HG02885 (cell line): Measurements from ENCODE around the gene KMT2A.
"Not testable (repeated sequence)": the region's sequence is repeated elsewhere in the genome, so short reads cannot be mapped to it uniquely, and the experiment has no call there.

Experiments used
- ATAC-seq: cut with Tn5 transposase; IDR thresholded peaks from one replicate; pipeline ENCODE4 v1.9.1; 2021; ENCODE audit warnings: mild to moderate bottlenecking; ENCODE audit not compliant: unreplicated experiment, poor library complexity

The KMT2A gene

DNA sequence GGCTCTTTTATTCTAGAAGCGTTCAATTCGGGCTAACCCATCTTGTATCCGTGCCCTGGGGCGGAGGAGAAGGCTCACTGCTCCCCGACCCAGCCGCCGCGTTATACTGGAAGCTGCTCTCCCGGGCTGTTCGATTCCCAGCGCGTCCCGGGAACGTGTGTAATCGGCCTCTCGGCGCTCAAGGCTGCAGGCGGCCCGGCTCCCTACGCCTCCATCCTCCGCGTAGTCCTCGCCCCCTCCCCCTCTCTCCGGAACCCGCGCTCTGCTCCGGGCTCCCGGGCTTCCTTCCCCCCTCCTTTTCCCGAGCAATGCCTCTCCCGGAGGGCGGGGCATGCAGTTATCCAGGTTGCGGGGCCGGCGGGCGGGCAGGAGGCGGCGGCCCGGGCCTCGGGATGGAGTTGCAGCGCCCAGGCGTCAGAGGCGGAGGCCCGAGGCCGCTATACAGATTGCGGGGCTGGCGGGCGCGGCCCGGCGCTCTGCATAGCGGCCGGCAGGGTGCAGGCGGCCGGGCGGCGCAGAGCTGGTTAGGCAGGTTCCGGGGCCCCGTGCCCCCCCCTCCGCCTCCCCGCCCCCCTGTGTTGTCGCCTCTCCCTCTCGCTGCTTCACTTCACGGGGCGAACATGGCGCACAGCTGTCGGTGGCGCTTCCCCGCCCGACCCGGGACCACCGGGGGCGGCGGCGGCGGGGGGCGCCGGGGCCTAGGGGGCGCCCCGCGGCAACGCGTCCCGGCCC is at the start of gene KMT2A:
Gene KMT2A (plus strand): TSS at position 600 of the 732 bp plus-strand sequence. CDS start 21 bp downstream, at position 621.
- ATAC-seq, result peak; percentile 65

DNA sequence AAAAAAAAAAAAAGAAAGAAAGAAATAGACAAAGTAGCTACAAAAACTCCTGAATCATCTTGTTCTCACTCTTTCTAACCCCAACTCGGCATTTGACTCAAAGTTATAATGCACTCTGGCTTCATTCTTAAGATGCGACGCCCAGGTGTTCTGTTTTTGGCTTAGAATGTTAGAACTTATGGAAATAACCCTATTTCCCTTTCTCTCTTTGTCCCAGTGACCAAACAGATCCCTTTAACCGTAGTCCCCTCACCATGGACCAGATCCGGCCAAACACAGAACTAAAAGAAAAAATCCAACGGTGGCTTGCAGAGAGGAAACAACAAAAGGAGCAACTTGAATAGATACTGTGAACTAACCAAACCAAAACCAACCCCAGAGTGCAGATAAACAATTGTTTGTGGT is 40.2 kb upstream of the KMT2A start:
- ATAC-seq, result no peak

DNA sequence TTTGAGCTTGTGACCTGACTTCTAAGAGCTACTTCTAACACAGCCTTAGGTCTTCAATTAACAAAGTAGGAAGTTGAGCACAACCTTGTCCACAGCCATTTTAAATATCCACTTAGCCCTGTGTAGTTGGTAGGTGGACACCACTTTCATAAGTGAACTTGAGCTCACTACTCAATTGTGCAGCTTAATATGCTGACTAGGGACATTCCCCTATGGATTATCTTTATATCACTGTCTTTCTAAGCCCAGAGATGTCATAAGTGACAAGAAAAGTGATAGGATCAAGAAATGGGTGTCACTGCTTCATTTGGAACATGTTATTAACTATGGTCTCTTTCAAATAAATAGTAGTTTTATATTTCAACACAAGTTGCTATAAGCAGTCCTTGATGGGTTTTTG is 38.8 kb upstream of the KMT2A start:
- no peak for ATAC-seq

DNA sequence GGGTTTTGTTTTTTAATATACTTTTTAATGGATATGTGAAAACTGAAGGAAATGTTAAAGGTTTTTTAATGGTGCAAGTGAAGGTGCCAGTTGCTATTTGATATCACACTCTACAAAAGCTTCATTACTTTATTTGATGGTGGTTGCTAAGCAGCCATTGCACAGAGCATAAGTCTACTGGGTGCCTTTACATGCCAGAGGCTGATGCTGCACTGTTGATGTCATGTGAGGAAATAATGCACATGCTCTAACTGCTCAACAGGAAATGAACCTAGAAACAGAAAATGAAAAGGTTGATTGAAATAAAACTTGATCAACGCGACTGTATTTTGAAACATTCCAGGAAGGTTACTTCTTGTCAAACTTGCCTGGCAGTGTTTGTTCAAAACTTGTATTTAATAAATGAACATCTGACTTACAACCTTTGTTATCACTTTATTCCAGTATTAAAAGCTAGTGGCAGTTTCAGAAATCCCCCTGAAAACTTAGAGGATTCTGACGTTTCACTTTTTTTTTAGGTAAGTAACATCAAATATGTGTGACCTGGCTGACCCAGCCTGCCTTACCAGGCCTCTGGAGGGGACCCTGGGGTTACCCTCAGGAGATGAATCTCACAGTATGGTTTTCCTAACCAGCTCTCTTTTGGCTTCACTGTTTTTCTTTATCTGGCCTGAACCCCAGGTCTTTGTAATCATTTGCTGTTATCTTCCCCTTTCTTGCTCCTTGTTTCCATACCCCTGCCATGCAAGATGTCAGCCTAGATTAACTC is 37.3 kb upstream of the KMT2A start:
- no peak for ATAC-seq

DNA sequence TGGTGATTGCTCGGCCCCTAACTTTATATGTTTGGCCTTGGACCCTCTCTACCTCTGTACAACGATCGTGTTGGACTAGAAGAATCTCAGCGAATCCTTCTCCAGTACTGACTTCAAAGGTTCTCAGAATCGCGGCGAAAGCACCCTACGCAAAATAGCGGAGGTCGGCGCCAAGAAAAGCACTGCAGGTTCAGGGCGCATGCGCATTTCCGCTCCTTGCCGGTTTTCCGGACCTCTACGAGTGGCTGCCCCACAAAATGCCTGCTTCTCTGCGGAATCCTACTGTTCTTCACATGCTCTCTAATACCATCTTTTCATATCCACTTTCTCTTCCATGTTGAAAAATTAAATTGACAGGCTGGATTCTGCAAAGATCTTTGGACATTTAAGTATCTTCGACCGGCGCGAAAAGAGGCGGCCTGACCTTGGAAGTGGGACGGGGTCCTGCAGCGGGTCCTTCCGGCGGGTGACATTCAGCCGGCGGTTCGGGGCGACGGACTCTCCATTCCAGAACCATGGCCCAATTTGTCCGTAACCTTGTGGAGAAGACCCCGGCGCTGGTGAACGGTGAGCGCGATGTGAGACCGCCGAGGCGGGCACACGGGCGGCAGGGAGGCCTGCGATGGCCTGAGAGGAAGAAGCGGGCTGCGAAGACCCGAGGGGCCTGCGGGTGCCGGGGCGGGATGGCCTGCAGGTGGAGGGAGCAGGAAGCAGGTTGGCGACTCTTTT is 35.0 kb upstream of the KMT2A start, which contains the start of gene ATP5MG:
Gene ATP5MG (plus strand): TSS at position 456 of the 729 bp plus-strand sequence. CDS start 60 bp downstream, at position 516.
- ATAC-seq, result peak; percentile 68

DNA sequence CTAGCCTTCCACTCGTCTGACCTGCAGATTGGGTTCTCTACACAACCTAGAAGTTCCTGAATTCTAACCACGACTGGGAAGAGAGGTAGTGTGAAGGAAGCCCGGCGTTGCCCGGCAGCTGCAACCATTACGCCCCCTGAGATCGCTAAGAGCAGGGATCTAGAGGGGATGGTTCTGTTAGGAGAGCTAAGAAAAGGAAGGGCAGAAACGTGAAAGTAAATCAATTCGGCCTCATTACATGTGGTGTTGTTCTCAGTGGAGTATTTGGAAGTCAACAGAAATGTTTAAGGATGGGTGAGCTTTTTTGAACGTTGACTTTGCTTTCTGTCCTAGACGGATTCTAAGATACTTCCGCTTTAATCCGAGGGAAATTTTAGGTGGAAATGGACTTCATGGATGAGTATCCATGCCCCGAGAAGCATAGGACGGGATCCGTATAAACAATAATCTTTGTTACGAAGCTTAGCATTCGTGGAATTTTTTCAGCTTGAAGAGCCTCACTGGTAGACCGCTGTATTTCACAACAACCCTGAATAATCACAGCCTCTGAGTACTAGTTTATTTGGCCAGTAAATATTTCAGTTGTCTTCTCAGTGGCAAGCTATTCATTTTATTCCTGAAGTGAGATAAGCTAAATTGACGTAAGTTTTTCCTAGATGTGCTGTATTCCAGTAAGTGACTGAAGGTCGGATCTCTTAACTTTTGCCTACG is 34.3 kb upstream of the KMT2A start:
- ATAC-seq, result peak; percentile 26

DNA sequence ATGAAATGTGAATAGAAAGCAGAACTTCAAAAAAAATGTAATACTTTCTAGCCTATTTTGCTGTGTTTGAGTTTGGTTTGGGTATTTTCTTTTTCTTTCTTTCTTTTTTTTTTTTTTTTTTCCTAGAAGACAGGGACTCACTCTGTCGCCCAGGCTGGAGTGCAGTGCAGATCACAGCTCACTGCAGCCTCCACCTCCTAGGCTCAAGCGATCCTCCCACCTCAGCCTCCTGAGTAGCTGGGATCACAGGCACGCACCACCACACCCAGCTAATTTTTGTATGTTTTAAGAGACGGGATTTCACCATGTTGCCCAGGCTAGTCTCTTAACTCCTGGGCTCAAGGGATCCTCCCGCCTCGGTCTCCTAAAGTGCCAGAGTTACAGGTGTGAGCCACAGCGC is 33.7 kb upstream of the KMT2A start:
- ATAC-seq, result not testable (repeated sequence)

DNA sequence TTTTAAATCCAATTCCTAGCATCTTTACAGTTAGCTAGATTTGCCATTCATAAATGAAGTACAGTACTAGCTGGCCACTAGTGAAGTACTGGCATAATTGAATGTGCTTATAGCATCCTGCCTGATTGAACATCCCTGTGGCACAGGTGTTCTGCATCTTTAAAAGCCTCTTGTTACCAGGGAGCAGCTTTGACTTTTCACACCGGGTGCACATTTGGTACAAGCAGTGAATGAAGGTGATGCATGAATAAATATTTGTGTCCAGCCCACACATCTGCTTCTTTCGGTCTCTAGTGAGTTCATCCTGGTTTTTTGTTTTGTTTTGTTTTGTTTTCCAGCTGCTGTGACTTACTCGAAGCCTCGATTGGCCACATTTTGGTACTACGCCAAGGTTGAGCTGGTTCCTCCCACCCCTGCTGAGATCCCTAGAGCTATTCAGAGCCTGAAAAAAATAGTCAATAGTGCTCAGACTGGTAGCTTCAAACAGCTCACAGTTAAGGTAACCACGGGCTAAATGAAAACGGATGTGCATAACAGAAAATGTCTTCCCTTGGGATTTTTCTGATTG is 29.6 kb upstream of the KMT2A start:
- ATAC-seq, result no peak

DNA sequence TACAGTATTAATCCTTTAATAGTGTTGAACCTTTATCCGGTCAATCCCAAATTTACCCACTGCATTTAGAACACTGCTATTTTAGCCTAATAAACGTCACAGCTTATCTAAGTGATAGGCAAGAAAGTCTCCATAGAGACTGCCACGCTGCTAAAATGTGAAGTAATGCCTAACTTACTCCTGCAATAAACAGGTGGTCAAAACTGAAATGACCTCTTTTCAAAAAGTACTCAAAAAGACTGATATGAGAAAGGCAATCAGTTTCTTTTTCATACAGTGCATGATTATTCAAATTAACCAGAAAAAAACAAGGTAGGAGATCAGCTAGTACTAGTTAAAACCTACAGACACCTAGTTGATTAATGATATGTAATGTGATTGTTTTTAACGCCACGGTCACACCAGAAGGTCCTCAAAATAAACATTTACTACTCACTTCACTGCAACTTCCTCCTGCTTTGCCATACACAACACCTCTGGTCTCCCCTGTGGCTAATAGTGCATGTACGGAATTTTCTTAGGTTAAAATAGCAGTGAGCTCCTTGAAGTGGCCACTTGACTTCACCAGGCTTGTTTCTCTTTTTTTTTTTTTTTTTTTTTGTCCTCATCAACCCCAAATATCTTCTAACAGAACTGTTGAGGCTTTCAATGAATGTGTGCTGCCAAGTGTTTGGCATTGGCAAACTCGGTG is 26.1 kb upstream of the KMT2A start:
- ATAC-seq, result no peak

DNA sequence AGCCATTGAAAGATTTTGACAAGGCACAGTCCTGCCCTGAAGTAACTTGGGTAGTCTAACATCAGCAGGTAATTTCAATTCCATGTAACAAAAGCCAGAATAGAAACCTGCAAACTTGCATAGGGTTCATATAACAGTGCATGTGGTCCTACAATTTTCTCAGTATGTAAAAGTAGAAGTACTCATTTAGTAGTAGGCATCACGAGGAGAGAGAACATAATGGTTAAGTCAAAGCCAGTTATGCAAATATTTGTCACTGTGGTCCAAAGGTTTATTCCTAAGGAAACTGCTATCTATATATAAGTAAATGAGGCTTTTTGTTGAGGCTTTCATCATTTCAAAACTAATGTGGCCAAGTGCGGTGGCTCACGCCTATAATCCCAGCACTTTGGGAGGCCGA is 24.8 kb upstream of the KMT2A start:
- ATAC-seq, result no peak

DNA sequence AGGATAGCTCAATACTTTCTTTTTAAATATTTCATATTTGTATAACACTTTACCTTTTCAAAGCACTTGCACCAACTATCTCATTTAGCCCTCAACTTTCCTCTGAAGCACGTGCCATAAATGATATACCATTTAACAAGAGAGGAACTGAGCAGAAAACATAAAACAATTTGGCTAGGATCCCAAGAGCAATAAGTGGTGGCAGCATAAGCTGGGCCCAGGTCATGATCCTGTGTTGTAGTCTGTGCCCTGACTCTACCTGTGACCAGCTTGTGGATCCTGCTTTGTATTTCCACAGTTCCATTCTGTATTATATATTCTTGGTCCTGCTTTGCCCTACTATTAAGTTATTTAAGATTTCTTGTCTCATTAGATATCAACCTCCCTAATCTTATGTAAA is 23.4 kb upstream of the KMT2A start:
- no peak for ATAC-seq

DNA sequence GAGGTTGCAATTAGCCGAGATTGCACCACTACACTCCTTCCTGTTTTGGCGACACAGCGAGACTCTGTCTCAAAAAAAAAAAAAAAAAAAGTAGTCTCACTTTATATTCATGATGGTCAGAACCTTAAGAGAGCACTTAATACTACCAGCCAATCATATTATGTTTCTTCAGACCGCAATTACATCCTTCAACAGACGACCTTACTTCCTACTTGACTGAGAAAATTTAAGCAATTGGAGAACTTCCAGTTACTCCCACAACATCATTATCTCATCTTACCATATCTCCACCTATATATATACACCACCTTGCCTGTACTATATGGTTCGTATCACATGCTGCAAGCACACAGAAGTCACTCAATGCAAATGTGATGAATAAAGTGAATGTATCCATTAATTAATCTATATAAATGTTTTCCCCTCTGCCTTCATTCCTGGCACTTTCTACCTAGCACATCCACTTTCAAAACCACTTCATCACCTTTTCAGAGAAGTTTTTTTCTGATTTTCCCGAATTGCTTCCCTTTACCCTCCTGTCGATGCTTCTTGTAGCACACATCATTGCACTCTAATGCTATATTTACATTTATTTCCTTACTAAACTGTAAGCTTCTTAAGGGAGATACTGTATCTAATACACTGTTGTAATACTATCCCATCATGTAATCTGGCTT is 21.1 kb upstream of the KMT2A start:
- no peak for ATAC-seq

DNA sequence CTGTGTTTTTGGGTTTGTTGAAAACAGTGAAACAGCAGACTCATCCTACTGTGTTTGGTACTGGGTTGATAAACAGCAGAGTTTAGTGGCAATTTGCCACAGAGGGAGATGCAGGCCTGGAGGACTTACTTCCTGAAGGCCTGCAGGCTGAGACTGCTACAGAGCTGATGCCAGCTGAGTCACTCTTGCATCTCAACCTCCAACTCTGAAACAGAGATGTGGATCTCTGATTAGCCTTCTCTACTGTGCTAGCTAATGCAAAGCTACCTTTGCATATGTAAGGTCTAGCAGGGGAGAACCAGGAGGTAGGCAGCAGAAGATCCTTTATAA is 20.6 kb upstream of the KMT2A start:
- no peak for ATAC-seq

DNA sequence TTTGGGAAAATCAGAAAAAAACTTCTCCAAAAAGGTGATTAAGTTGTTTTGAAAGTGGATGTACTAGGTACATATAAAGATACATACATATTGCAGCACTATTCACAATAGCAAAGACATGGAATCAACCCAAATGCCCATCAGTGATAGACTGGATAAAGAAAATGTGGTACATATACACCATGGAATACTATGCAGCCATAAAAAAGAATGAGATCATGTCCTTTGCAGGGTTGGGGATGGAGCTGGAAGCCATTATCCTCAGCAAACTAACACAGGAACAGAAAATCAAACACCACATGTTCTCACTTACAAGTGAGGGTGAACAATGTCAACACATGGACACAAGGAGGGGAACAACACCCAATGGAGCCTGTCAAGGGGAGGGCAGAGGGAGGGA is 19.4 kb upstream of the KMT2A start:
- ATAC-seq, result not testable (repeated sequence)

DNA sequence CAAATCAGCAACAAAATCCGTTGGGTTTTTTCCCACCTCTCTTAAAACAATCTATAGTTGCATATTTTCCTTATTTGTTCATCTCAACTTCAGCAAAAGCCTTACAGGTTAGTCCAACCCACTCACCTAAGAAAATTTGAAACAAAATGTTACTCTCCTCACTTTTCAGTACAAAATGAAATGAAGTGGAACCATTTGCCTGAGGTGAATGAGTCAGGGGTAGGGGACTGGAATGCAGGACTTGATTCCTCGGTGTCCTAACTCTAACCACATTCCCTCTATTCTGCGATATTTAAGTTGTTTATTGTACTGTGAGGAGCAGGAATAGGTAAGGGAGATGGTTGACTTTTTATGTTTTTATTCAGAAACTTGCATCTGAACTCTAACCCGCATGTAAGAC is 18.5 kb upstream of the KMT2A start:
- no peak for ATAC-seq

DNA sequence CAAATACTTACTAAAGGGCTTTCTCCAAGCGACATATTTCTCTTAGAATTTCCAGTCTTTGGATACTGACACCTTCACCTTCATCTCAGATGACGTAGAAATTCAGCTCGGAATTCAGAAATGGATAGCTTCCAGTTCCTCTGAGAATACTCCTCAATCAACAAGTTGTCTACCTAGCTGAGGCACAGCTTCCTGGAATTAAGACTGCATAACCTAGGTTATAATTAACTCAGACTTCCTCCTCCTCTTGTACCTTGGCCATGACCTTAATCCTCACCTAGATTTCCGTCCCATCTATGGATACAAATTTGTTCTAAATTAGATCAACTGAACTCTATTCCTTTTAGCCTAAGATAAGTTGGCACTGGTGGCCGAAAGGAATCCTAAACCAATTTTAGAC is 17.5 kb upstream of the KMT2A start:
- ATAC-seq, result no peak

DNA sequence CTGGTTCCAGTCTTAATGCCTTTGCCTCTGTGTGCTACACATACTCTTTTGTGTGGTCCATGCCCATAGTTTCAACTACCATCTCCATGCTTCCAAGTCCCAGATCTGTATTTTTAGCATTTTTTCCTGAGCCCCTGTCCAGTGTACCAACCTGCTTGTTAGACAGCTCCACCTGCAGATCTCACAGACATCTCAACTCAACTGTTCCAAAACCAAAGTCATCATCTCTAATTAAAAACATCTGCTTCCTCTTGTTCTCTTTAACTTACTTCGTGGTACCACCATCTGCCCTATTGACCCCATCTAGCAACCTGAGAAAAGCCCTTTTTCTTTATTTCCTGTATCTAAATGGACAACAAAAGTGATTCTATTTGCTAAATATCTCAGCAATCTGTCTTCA is 8.6 kb upstream of the KMT2A start:
- ATAC-seq, result no peak

DNA sequence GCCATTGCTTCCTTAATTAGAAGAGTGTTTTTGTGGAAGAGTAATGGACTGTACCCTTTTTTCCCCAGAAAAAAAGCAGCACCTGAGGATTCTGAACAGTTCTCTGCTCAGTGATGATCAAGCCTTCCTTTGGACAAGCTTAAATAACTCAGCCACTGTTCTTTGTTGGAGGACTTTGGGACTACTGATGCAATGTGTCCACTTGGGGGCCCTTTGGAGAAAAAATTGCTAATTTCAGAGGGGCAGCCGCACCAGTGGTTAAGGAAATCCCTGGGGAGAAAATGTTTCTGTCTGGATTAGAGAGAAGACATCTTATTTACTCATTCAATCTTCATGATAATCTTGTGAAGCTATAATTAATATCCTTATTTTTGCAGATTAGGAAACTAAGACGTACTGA is 5.3 kb upstream of the KMT2A start:
- no peak for ATAC-seq

DNA sequence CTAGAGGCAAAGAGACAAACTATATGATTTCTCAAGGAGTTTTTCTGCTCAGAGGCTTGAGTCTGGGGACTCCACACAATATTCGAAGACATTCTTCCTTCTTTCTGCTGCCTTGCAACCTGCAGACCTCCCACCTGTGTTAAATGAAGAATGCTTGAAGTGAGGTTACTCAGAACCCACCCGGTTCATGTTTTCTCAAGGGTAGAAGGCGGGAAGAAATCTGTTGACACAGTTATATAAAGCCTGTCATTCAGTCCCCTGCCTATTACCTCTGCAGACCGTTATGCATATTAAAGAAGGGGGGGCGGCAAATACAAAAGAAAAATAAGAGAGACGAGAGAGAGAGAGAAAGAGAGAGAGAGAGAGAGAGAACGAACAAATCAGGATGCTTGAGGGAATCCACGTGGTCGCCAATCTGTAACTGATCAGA is 2.2 kb upstream of the KMT2A start:
- ATAC-seq, result no peak
